SKM-1 treated with dmso at 0.1 percent for 144 hours (cell line): ENCODE measurements around the gene NFIB.
A peak's percentile ranks its signal among the peaks of the same experiment; 100 is the strongest.

Experiments
- DNase-seq: peaks from one replicate; lab custom pipeline; 2025; ENCODE audit not compliant: unreplicated experiment; lab: John Stamatoyannopoulos, UW

The NFIB gene

GRCh38 chr9:14345354-14346230, 31.7 kb upstream of the NFIB start:
- no peak for DNase-seq

- DNase-seq, result no peak
Observed at GRCh38 chr9:14344941-14345353, 31.0 kb upstream of the NFIB start.

- DNase-seq, result no peak
Observed at GRCh38 chr9:14344053-14344524, 30.1 kb upstream of the NFIB start.

GRCh38 chr9:14343261-14344031, 29.5 kb upstream of the NFIB start:
- DNase-seq, result no peak

GRCh38 chr9:14342736-14343135, 28.8 kb upstream of the NFIB start:
- DNase-seq, result no peak

- DNase-seq, result no peak
Observed at GRCh38 chr9:14341437-14342122, 27.6 kb upstream of the NFIB start.

- no peak for DNase-seq
Observed at GRCh38 chr9:14340994-14341393, 27.1 kb upstream of the NFIB start.

- DNase-seq, result no peak
Observed at GRCh38 chr9:14340219-14340873, 26.4 kb upstream of the NFIB start.

- no peak for DNase-seq
Observed at GRCh38 chr9:14339746-14340145, 25.8 kb upstream of the NFIB start.

GRCh38 chr9:14337615-14338014, 23.7 kb upstream of the NFIB start:
- no peak for DNase-seq

GRCh38 chr9:14336244-14336643, 22.3 kb upstream of the NFIB start:
- DNase-seq, result no peak

GRCh38 chr9:14331120-14331519, 17.2 kb upstream of the NFIB start:
- no peak for DNase-seq

- DNase-seq, result no peak
Observed at GRCh38 chr9:14327036-14327435, 13.1 kb upstream of the NFIB start.

GRCh38 chr9:14326264-14326826, 12.4 kb upstream of the NFIB start:
- DNase-seq, result no peak

GRCh38 chr9:14325147-14325546, 11.2 kb upstream of the NFIB start:
- DNase-seq, result no peak

GRCh38 chr9:14323985-14324650, 10.2 kb upstream of the NFIB start:
- DNase-seq, result no peak

GRCh38 chr9:14323083-14323971, 9.4 kb upstream of the NFIB start:
- DNase-seq, result peak; percentile 50

- peak; percentile 82 for DNase-seq
Observed at GRCh38 chr9:14322211-14323082, 8.5 kb upstream of the NFIB start.
